GM23338 (cell line): ENCODE measurements around the gene RBP5. TPM values are rescaled to one million over a fixed set of nuclear protein-coding genes. Genes with fewer than 3 reads are reported as not detected.

Source experiments
- ATAC-seq: fragments of 200-7000 bp; cut with Tn5 transposase; 3 replicates; pipeline ENCODE4 v1.9.1; 2020
- DNase-seq: peaks from one replicate; pipeline ENCODE4 v3.0.0-alpha.2; 2015; ENCODE audit warnings: low spot score
- H2AFZ ChIP-seq: fragments of 200-600 bp; sonication (generic); 2 replicates; pipeline ENCODE4 v1.8.0; 2016; ENCODE audit warnings: antibody characterized with exemption, mild to moderate bottlenecking, moderate library complexity
- H3F3A ChIP-seq: fragments of 200-600 bp; sonication (generic); replicated peaks from 2 replicates; pipeline ENCODE4 v1.8.0; 2017; ENCODE audit warnings: antibody characterized with exemption, mixed run types, low read depth
- H3K27ac ChIP-seq: fragments of 200-600 bp; sonication (generic); 2 replicates; pipeline ENCODE4 v1.6.1; 2016; ENCODE audit warnings: low read depth
- H3K27me3 ChIP-seq: fragments of 200-600 bp; sonication (generic); 2 replicates; pipeline ENCODE4 v1.8.0; 2016; ENCODE audit warnings: mild to moderate bottlenecking, mixed run types, moderate library complexity; ENCODE audit not compliant: insufficient read depth
- H3K36me3 ChIP-seq: fragments of 200-600 bp; sonication (generic); 2 replicates; pipeline ENCODE4 v1.8.0; 2016; ENCODE audit warnings: mild to moderate bottlenecking; ENCODE audit not compliant: insufficient read depth
- H3K4me1 ChIP-seq: fragments of 200-600 bp; sonication (generic); 2 replicates; pipeline ENCODE4 v1.8.0; 2016; ENCODE audit warnings: mild to moderate bottlenecking, moderate library complexity; ENCODE audit not compliant: insufficient read depth
- H3K4me2 ChIP-seq: fragments of 200-600 bp; sonication (generic); 2 replicates; pipeline ENCODE4 v1.7.1; 2017; ENCODE audit warnings: mixed run types
- H3K4me3 ChIP-seq: fragments of 200-600 bp; sonication (generic); 2 replicates; pipeline ENCODE4 v1.6.1; 2016; ENCODE audit warnings: mixed run types
- H3K79me2 ChIP-seq: fragments of 200-600 bp; sonication (generic); replicated peaks from 2 replicates; pipeline ENCODE4 v1.8.0; 2017; ENCODE audit warnings: mild to moderate bottlenecking; ENCODE audit not compliant: insufficient read depth
- H3K9me2 ChIP-seq: fragments of 200-600 bp; sonication (generic); 2 replicates; pipeline ENCODE4 v1.8.0; 2017; ENCODE audit not compliant: insufficient read depth
- H4K20me1 ChIP-seq: fragments of 200-600 bp; sonication (generic); replicated peaks from 2 replicates; pipeline ENCODE4 v1.8.0; 2017; ENCODE audit warnings: mild to moderate bottlenecking; ENCODE audit not compliant: insufficient read depth
- H3K27ac Mint-ChIP-seq: 2 replicates; pipeline ENCODE4 v1.8.0; 2020; ENCODE audit warnings: inconsistent platforms, mild to moderate bottlenecking, moderate library complexity, mixed read lengths
- H3K27me3 Mint-ChIP-seq: 3 replicates; pipeline ENCODE4 v1.8.0; 2022; ENCODE audit warnings: low read depth, mild to moderate bottlenecking, moderate library complexity, mixed read lengths, inconsistent platforms; ENCODE audit not compliant: insufficient read depth, poor library complexity
- H3K36me3 Mint-ChIP-seq: 3 replicates; pipeline ENCODE4 v1.8.0; 2021; ENCODE audit warnings: low read depth, mild to moderate bottlenecking, inconsistent platforms, moderate library complexity, mixed read lengths
- H3K4me1 Mint-ChIP-seq: 3 replicates; pipeline ENCODE4 v1.8.0; 2020; ENCODE audit warnings: mild to moderate bottlenecking, inconsistent platforms, mixed read lengths
- H3K4me3 Mint-ChIP-seq: 3 replicates; pipeline ENCODE4 v1.8.0; 2021; ENCODE audit warnings: moderate library complexity, mild to moderate bottlenecking, inconsistent platforms, mixed read lengths
- H3K9me3 Mint-ChIP-seq: 3 replicates; pipeline ENCODE4 v1.8.0; 2020; ENCODE audit warnings: moderate library complexity, mild to moderate bottlenecking, inconsistent platforms, mixed read lengths
- CREB1 ChIP-seq: fragments of 250-450 bp; sonication (Bioruptor Pico); IDR thresholded peaks from 2 replicates; pipeline ENCODE4 v1.5.0; 2020; ENCODE audit warnings: low read depth, mild to moderate bottlenecking, moderate library complexity
- CTCF ChIP-seq, 2 experiments: fragments of 200-600 bp in 1 of 2; sonication (generic) in 1 of 2; conservative IDR thresholded peaks; 2 replicates each; pipeline versions ENCODE4 v1.5.1 to v1.6.1; 2016 to 2017; ENCODE audit warnings: antibody characterized with exemption in 2 of 2, low read depth in 2 of 2, mild to moderate bottlenecking in 2 of 2, moderate library complexity in 1 of 2
- ETS1 ChIP-seq: IDR thresholded peaks from 2 replicates; pipeline ENCODE4 v1.6.1; 2016; ENCODE audit warnings: antibody characterized with exemption
- EZH2 ChIP-seq: fragments of 200-600 bp; sonication (generic); IDR thresholded peaks from one replicate; pipeline ENCODE4 v1.8.0; 2017; ENCODE audit warnings: antibody characterized with exemption, mild to moderate bottlenecking, low read depth; ENCODE audit not compliant: unreplicated experiment
- EZH2phosphoT487 ChIP-seq: fragments of 200-600 bp; sonication (generic); IDR thresholded peaks from one replicate; pipeline ENCODE4 v1.8.1; 2018; ENCODE audit warnings: antibody characterized with exemption; ENCODE audit not compliant: unreplicated experiment
- POLR2AphosphoS5 ChIP-seq: IDR thresholded peaks from 2 replicates; pipeline ENCODE4 v1.6.1; 2016; ENCODE audit warnings: antibody characterized with exemption, low read depth
- STAT1 ChIP-seq: IDR thresholded peaks from one replicate; pipeline ENCODE4 v1.6.1; 2016; ENCODE audit warnings: antibody characterized with exemption; ENCODE audit not compliant: unreplicated experiment
- ZNF114 ChIP-seq: fragments of 250-450 bp; sonication (Bioruptor Pico); IDR thresholded peaks from 2 replicates; pipeline ENCODE4 v1.5.0; 2020; ENCODE audit warnings: mild to moderate bottlenecking, moderate library complexity
- ZNF331 ChIP-seq: fragments of 250-450 bp; sonication (Bioruptor Pico); IDR thresholded peaks from 2 replicates; pipeline ENCODE4 v1.5.0; 2020; ENCODE audit warnings: low read depth, mild to moderate bottlenecking, moderate library complexity
- polyA plus RNA-seq: library from polyadenylated mRNA; unstranded; fragments of >200 nt; fragmentation: Nextera tagmentation; extraction: Ambion mirVana; gene quantifications from 2 replicates; pipeline ENCODE4 v1.2.1, GENCODE V29; 2016
- total RNA-seq: library from RNA; depleted of rRNA; stranded (reverse); fragments of >200 nt; shearing (Covaris generic); gene quantifications from 2 replicates; pipeline ENCODE4 v1.2.3, GENCODE V29; 2014
- TF ChIP-seq, protein P1 (sequence below): IDR thresholded peaks from one replicate; pipeline ENCODE4 v1.6.1; 2018; ENCODE audit warnings: antibody characterized with exemption; ENCODE audit not compliant: unreplicated experiment
- TF ChIP-seq, protein P2 (sequence below): fragments of 250-450 bp; sonication (Bioruptor Pico); IDR thresholded peaks from 2 replicates; pipeline ENCODE4 v1.5.0; 2020; ENCODE audit warnings: mild to moderate bottlenecking, moderate library complexity

The RBP5 gene
- total and polyA plus RNA-seq, 2 experiments from 2014 or later: 1.2 to 3.0 TPM

DNA sequence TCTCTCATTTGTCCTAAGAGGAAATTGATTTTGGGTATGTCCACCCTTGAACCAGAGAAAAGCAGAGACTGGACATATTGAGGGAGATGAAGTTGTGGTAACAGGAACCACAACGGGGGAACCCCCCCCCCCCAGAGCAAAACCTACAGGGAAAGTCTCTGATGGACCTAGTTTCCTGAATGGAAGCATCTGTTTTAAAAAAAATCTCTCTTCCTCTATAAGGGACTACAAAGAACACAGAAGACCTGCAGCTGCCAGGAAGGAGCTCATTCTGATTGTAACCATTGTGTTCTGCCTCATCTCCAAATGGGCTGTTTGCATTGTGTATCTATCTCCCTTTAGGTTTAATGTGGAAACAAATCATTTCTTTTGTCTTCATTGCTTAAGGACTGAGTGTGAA lies 54.7 kb downstream of the RBP5 start:
- H3K4me1 Mint-ChIP-seq: no peaks in the 10 kb centered on the region

More for the DNA sequence above, 54.7 kb downstream of the RBP5 start:
- H3K27me3 ChIP-seq: no peaks in the 10 kb centered on the region
- Mint-ChIP-seq H3K27ac (no peak overlapping the region), H3K9me3 (no peaks in the 10 kb centered on the region), H3K36me3 (no peaks in the 10 kb centered on the region), H3K4me3 (no peak overlapping the region), H3K27me3 (no peaks in the 10 kb centered on the region)
- no peaks in the 10 kb centered on the region for H3K79me2 ChIP-seq
- no peak overlapping the region for H3K4me2 ChIP-seq
- TF ChIP-seq ZNF114 (CRISPR knock-in tag) (no peak), CREB1 (CRISPR knock-in tag) (no peak), EZH2phosphoT487 (no peak), STAT1 (no peak), CTCF (conservative IDR thresholded peaks at IDR 0.05; ENCODE audit: low read depth in 2 of 2) (no peak), EZH2 (no peak), ZNF331 (CRISPR knock-in tag) (no peak), ETS1 (no peak), POLR2AphosphoS5 (no peak)
- TF ChIP-seq, protein P1, sequence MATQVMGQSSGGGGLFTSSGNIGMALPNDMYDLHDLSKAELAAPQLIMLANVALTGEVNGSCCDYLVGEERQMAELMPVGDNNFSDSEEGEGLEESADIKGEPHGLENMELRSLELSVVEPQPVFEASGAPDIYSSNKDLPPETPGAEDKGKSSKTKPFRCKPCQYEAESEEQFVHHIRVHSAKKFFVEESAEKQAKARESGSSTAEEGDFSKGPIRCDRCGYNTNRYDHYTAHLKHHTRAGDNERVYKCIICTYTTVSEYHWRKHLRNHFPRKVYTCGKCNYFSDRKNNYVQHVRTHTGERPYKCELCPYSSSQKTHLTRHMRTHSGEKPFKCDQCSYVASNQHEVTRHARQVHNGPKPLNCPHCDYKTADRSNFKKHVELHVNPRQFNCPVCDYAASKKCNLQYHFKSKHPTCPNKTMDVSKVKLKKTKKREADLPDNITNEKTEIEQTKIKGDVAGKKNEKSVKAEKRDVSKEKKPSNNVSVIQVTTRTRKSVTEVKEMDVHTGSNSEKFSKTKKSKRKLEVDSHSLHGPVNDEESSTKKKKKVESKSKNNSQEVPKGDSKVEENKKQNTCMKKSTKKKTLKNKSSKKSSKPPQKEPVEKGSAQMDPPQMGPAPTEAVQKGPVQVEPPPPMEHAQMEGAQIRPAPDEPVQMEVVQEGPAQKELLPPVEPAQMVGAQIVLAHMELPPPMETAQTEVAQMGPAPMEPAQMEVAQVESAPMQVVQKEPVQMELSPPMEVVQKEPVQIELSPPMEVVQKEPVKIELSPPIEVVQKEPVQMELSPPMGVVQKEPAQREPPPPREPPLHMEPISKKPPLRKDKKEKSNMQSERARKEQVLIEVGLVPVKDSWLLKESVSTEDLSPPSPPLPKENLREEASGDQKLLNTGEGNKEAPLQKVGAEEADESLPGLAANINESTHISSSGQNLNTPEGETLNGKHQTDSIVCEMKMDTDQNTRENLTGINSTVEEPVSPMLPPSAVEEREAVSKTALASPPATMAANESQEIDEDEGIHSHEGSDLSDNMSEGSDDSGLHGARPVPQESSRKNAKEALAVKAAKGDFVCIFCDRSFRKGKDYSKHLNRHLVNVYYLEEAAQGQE: no peak
- TF ChIP-seq, protein P2, sequence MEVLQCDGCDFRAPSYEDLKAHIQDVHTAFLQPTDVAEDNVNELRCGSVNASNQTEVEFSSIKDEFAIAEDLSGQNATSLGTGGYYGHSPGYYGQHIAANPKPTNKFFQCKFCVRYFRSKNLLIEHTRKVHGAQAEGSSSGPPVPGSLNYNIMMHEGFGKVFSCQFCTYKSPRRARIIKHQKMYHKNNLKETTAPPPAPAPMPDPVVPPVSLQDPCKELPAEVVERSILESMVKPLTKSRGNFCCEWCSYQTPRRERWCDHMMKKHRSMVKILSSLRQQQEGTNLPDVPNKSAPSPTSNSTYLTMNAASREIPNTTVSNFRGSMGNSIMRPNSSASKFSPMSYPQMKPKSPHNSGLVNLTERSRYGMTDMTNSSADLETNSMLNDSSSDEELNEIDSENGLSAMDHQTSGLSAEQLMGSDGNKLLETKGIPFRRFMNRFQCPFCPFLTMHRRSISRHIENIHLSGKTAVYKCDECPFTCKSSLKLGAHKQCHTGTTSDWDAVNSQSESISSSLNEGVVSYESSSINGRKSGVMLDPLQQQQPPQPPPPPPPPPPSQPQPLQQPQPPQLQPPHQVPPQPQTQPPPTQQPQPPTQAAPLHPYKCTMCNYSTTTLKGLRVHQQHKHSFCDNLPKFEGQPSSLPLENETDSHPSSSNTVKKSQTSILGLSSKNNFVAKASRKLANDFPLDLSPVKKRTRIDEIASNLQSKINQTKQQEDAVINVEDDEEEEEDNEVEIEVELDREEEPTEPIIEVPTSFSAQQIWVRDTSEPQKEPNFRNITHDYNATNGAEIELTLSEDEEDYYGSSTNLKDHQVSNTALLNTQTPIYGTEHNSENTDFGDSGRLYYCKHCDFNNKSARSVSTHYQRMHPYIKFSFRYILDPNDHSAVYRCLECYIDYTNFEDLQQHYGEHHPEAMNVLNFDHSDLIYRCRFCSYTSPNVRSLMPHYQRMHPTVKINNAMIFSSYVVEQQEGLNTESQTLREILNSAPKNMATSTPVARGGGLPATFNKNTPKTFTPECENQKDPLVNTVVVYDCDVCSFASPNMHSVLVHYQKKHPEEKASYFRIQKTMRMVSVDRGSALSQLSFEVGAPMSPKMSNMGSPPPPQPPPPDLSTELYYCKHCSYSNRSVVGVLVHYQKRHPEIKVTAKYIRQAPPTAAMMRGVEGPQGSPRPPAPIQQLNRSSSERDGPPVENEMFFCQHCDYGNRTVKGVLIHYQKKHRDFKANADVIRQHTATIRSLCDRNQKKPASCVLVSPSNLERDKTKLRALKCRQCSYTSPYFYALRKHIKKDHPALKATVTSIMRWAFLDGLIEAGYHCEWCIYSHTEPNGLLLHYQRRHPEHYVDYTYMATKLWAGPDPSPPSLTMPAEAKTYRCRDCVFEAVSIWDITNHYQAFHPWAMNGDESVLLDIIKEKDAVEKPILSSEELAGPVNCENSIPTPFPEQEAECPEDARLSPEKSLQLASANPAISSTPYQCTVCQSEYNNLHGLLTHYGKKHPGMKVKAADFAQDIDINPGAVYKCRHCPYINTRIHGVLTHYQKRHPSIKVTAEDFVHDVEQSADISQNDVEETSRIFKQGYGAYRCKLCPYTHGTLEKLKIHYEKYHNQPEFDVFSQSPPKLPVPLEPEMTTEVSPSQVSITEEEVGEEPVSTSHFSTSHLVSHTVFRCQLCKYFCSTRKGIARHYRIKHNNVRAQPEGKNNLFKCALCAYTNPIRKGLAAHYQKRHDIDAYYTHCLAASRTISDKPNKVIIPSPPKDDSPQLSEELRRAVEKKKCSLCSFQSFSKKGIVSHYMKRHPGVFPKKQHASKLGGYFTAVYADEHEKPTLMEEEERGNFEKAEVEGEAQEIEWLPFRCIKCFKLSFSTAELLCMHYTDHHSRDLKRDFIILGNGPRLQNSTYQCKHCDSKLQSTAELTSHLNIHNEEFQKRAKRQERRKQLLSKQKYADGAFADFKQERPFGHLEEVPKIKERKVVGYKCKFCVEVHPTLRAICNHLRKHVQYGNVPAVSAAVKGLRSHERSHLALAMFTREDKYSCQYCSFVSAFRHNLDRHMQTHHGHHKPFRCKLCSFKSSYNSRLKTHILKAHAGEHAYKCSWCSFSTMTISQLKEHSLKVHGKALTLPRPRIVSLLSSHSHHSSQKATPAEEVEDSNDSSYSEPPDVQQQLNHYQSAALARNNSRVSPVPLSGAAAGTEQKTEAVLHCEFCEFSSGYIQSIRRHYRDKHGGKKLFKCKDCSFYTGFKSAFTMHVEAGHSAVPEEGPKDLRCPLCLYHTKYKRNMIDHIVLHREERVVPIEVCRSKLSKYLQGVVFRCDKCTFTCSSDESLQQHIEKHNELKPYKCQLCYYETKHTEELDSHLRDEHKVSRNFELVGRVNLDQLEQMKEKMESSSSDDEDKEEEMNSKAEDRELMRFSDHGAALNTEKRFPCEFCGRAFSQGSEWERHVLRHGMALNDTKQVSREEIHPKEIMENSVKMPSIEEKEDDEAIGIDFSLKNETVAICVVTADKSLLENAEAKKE: no peak
- no peaks in the 10 kb centered on the region; the same call in 1 of the 2 replicates for H3K9me2 ChIP-seq
- H2AFZ ChIP-seq: peak overlapping the region; percentile 18
- no peak overlapping the region for H3K4me3 ChIP-seq
- H3F3A ChIP-seq: no peaks in the 10 kb centered on the region
- no peak overlapping the region for H3K27ac ChIP-seq
- no peaks in the 10 kb centered on the region for H3K36me3 ChIP-seq
- ATAC-seq: no peak
- no peaks in the 10 kb centered on the region for H4K20me1 ChIP-seq
- H3K4me1 ChIP-seq: no peaks in the 10 kb centered on the region
- no peak for DNase-seq
